ENCODE results near the gene IL1RAPL1. TPM values are rescaled to one million over a fixed set of nuclear protein-coding genes. Genes with fewer than 3 reads are reported as not detected.

IL1RAPL1 gene
- total RNA-seq, 1 experiment from 2014 or later = 15.5 TPM

- DNase-seq (ENCODE audit: low spot score) = no peak
Measured at GRCh38 chrX:29744966-29745365, 1157.7 kb downstream of the IL1RAPL1 start.

GRCh38 chrX:29746326-29746725, 1159.1 kb downstream of the IL1RAPL1 start:
- no peak for DNase-seq (ENCODE audit: low spot score)

GRCh38 chrX:29762006-29762405, 1174.8 kb downstream of the IL1RAPL1 start:
- DNase-seq (ENCODE audit: low spot score) = no peak

GRCh38 chrX:29775890-29776289, 1188.6 kb downstream of the IL1RAPL1 start:
- no peak for DNase-seq (ENCODE audit: low spot score)

- DNase-seq (ENCODE audit: low spot score) = no peak
Measured at GRCh38 chrX:29787656-29788055, 1200.4 kb downstream of the IL1RAPL1 start.

DNA sequence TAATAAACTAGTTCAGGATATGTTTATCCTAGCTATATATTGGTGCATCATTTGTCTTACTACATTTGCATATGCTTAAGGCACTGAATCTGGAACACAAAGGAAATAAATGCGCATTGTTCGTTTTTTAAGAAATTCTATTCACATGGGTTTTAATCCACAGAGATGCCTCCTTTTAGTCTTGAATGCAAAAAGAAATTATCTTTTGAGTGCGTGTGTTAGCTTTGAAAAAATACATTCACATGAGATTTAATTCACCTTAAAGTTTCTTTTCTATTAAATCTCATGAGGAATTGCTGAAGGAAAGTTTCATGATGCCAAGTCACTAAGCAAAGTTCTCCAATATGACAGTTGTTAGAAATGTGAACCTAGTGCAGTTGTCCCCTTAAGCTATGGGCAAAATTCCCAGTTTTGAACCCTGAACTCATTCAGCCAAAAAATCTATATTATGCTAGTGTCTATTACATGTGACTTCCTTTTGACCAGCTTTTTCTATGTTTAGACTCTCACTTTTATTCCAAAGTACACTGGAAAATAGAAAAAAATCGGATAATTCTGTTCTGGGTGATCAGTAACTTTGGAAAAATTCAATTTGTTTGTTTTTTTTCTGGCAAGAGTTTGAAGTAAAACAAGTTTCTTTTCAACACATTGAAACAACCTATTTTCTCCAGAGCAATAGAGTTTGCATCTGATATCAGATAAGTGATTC, 1201.9 kb downstream of the IL1RAPL1 start:
- no peak for DNase-seq (ENCODE audit: low spot score)

- no peak for DNase-seq (ENCODE audit: low spot score)
Measured at GRCh38 chrX:29792335-29792734, 1205.1 kb downstream of the IL1RAPL1 start.

DNA sequence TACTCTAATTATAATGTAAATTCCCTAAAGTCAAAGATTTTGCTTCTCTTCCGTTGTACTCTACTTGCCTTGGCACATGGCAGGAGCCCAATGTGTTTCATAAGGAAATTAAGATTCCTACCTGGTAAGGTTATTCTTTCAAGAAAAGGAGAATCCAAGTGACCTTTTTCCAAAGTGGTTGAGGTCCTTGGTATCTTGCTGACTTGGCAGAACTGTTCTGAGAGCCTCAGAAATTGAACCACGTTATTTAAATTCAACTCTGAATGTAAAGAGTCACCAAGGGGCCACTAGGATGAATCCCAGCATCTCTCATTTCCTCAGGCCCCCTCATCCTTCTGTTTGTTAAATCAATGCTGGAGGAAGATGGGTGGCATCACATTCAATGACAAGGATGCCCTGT, 1209.9 kb downstream of the IL1RAPL1 start:
- DNase-seq (ENCODE audit: low spot score) = no peak

GRCh38 chrX:29798469-29798868, 1211.2 kb downstream of the IL1RAPL1 start:
- DNase-seq (ENCODE audit: low spot score) = no peak

- no peak for DNase-seq (ENCODE audit: low spot score)
Measured at GRCh38 chrX:29813174-29813573, 1225.9 kb downstream of the IL1RAPL1 start.

- no peak for DNase-seq (ENCODE audit: low spot score)
Measured at GRCh38 chrX:29824176-29824906, 1237.1 kb downstream of the IL1RAPL1 start.

- DNase-seq (ENCODE audit: low spot score) = peak; percentile 8
Measured at GRCh38 chrX:29826742-29827141, 1239.5 kb downstream of the IL1RAPL1 start.

- no peak for DNase-seq (ENCODE audit: low spot score)
Measured at GRCh38 chrX:29834311-29834710, 1247.1 kb downstream of the IL1RAPL1 start.

GRCh38 chrX:29834764-29835163, 1247.5 kb downstream of the IL1RAPL1 start:
- DNase-seq (ENCODE audit: low spot score) = no peak

DNA sequence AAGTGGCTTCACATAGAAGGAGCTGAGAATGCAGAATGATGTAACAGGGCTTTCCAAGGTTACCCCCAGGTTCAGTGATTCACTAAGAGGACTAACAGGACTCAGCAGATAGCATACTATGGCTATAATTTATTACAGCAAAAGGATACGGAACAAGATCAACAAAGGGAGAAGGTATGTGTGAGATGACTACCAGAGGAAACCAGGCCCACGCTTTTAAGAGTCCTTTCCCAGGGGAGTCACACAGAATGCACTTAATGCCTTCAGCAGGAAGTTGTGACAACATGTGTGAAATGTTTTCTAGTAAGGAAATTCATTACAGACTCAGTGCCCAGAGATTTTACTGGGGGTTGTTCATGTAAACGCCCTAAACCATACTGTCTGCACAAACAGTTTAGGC, 1254.5 kb downstream of the IL1RAPL1 start:
- peak; percentile 19 for DNase-seq (ENCODE audit: low spot score)

- no peak for DNase-seq (ENCODE audit: low spot score)
Measured at GRCh38 chrX:29842552-29842951, 1255.3 kb downstream of the IL1RAPL1 start.

DNA sequence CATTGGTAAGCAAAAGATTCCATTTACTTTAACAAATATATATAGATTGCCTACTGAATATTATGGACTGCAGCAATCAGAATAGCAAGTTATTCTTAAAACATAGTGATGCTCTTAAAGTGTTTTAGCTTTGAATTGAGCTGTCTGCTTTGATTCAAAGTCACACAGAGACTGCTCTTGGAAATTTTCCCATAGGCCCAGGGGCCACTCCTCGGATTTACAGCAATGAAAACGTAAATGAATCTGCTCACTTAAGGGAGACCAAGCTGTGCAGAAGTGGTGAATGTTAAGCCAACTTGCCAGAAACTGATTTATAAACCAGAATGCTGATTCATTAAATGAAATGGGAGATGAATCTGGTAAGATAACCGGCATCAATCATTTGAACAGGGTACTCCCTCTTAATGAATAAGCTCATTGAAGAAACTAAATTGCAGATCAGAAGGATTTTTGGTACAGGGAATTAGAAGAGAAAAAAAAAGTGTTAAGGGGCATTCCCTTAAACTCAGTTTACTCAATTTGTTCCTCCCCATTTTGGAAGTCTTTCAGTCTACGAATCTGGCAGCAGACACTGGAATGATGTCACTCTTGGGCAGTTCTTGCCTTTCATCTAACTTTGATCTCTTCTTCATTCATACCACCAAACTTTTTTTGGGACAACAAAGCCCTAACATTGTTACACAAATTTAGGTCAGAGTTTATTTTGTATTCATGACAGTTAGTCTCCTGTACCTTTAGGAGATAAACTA, 1264.8 kb downstream of the IL1RAPL1 start:
- no peak for DNase-seq (ENCODE audit: low spot score)

- no peak for DNase-seq (ENCODE audit: low spot score)
Measured at GRCh38 chrX:29852767-29853166, 1265.5 kb downstream of the IL1RAPL1 start.

DNA sequence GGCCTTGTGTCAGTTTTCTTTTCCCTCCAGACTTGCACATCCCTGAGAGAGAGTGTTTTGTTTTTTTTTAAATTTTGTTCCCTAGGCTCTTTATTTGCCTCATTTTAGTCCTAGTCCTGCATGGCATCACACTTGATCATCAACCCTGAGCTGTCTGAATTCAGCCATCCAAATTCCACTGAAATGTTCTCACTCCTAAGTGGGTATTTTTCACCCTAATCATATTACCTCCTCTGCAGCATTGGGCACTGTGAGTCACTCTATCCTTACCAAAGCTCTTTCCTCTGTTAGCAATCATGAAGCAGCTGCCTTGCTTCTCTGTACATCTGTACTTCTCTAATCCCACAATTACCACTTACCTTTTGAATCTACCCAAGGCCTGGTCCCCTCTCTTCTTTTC, 1271.5 kb downstream of the IL1RAPL1 start:
- peak; percentile 21 for DNase-seq (ENCODE audit: low spot score)

DNA sequence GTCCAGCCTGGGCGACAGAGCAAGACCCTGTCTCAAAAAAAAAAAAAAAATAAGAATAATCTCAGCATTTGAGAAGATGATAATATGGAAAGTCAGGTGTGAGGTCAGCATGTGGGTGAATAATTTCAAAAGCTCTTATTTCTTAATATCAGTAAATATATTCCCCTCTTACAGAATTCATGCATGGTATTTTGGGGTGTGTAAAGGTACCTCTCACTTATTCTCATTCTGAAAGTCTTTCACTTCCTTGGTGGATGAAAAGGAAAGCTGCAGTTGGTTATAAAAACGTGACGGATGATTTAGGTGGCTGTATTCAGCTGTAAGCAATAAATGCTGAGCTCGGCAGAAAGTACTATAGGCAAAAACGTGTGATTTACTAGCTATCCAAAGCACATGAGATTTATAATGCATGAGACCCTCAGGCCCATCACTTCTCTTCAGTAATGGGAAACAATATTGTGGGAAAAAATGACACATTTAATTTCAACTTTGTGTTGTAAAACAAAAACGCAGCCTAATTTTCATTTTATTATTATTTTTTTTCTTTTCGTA, 1275.0 kb downstream of the IL1RAPL1 start:
- no peak for DNase-seq (ENCODE audit: low spot score)

- no peak for DNase-seq (ENCODE audit: low spot score)
Measured at GRCh38 chrX:29867971-29868370, 1280.7 kb downstream of the IL1RAPL1 start.

DNA sequence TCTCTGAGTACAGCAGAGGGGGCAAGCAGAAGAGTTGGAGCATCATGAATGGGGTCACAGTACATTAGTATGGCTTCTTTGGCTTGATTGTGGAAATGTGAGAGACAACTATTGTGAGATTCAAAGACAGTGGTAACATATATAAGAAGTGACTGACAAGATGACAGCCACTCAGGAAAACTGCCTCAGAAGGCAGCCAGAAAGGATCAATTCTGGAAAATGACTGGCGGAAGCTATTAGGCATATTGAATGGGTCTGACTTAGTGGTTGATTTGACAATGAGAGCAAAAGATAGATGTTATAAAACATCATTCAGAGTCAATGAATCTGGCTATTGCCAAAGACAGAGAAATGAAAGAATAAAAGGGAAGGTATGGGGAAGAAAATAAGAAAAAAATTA, 1282.6 kb downstream of the IL1RAPL1 start:
- no peak for DNase-seq (ENCODE audit: low spot score)
